SK-N-SH treated with all-trans-retinoic acid at 6 μM for 48 hours (cell line): ENCODE data around the gene ADIPOR2.

Experiments used
- ATAC-seq: fragments of 200-7000 bp; cut with Tn5 transposase; 3 replicates; pipeline ENCODE4 v1.9.1; 2020; ENCODE audit warnings: mild to moderate bottlenecking, moderate library complexity
- ARNTL ChIP-seq: fragments of 450-650 bp; formaldehyde crosslinking; IDR thresholded peaks from 2 replicates; pipeline ENCODE4 v1.5.0; 2020; ENCODE audit warnings: low read depth, mild to moderate bottlenecking, moderate library complexity, borderline replicate concordance
- BACH2 ChIP-seq: fragments of 250-450 bp; sonication (Bioruptor Pico); IDR thresholded peaks from 2 replicates; pipeline ENCODE4 v1.9.0; 2021; ENCODE audit warnings: mild to moderate bottlenecking, borderline replicate concordance
- ESRRG ChIP-seq: fragments of 250-450 bp; sonication (Bioruptor Pico); IDR thresholded peaks from 2 replicates; pipeline ENCODE4 v1.6.1; 2021; ENCODE audit warnings: mild to moderate bottlenecking
- GLIS3 ChIP-seq: fragments of 250-450 bp; sonication (Bioruptor Pico); IDR thresholded peaks from 2 replicates; pipeline ENCODE4 v1.5.0; 2020; ENCODE audit warnings: mild to moderate bottlenecking, moderate library complexity
- ISL1 ChIP-seq: fragments of 250-450 bp; sonication (Bioruptor Pico); IDR thresholded peaks from 2 replicates; pipeline ENCODE4 v2.1.2; 2022; ENCODE audit warnings: mild to moderate bottlenecking, moderate library complexity
- OSR1 ChIP-seq: fragments of 250-450 bp; sonication (Bioruptor Pico); IDR thresholded peaks from 2 replicates; pipeline ENCODE4 v1.8.0; 2022; ENCODE audit warnings: moderate library complexity, mild to moderate bottlenecking, inconsistent platforms
- RARB ChIP-seq: fragments of 250-450 bp; sonication (Bioruptor Pico); IDR thresholded peaks from 2 replicates; pipeline ENCODE4 v1.8.0; 2021; ENCODE audit warnings: mild to moderate bottlenecking, moderate library complexity
- SNAI2 ChIP-seq: fragments of 250-450 bp; sonication (Bioruptor Pico); IDR thresholded peaks from 2 replicates; pipeline ENCODE4 v1.5.0; 2020; ENCODE audit warnings: mild to moderate bottlenecking, moderate library complexity
- TCF4 ChIP-seq: fragments of 250-450 bp; sonication (Bioruptor Pico); IDR thresholded peaks from 2 replicates; pipeline ENCODE4 v1.8.0; 2021; ENCODE audit warnings: mild to moderate bottlenecking, moderate library complexity, borderline replicate concordance
- TOX ChIP-seq: fragments of 250-450 bp; sonication (Bioruptor Pico); IDR thresholded peaks from 2 replicates; pipeline ENCODE4 v1.8.0; 2021; ENCODE audit warnings: mild to moderate bottlenecking, moderate library complexity, borderline replicate concordance
- ZC3H10 ChIP-seq: fragments of 250-450 bp; sonication (Bioruptor Pico); IDR thresholded peaks from 2 replicates; pipeline ENCODE4 v1.5.1; 2021; ENCODE audit warnings: mild to moderate bottlenecking, moderate library complexity
- ZFP3 ChIP-seq: fragments of 250-450 bp; sonication (Bioruptor Pico); IDR thresholded peaks from 2 replicates; pipeline ENCODE4 v1.5.0; 2020; ENCODE audit warnings: mild to moderate bottlenecking, moderate library complexity
- ZFP30 ChIP-seq: fragments of 450-650 bp; formaldehyde crosslinking; IDR thresholded peaks from 2 replicates; pipeline ENCODE4 v1.5.0; 2022; ENCODE audit warnings: mild to moderate bottlenecking, moderate library complexity
- ZNF565 ChIP-seq: fragments of 450-650 bp; formaldehyde crosslinking; conservative IDR thresholded peaks from 2 replicates; pipeline ENCODE4 v1.5.0; 2020; ENCODE audit warnings: low read depth, mild to moderate bottlenecking, moderate library complexity
- ZNF70 ChIP-seq: fragments of 450-650 bp; formaldehyde crosslinking; IDR thresholded peaks from 2 replicates; pipeline ENCODE4 v1.5.0; 2020; ENCODE audit warnings: mild to moderate bottlenecking, moderate library complexity
- TF ChIP-seq, protein P1 (sequence below): fragments of 250-450 bp; sonication (Bioruptor Pico); IDR thresholded peaks from 2 replicates; pipeline ENCODE4 v1.8.0; 2021; ENCODE audit warnings: low read depth, mild to moderate bottlenecking, moderate library complexity, borderline replicate concordance
- TF ChIP-seq, protein P2 (sequence below): fragments of 250-450 bp; sonication (Bioruptor Pico); IDR thresholded peaks from 2 replicates; pipeline ENCODE4 v1.5.1; 2021; ENCODE audit warnings: mild to moderate bottlenecking, moderate library complexity
- TF ChIP-seq, protein P3 (sequence below): fragments of 250-450 bp; sonication (Bioruptor Pico); IDR thresholded peaks from 2 replicates; pipeline ENCODE4 v1.5.1; 2020; ENCODE audit warnings: low read depth, mild to moderate bottlenecking, moderate library complexity
- TF ChIP-seq, protein P4 (sequence below): fragments of 250-450 bp; sonication (Bioruptor Pico); IDR thresholded peaks from 2 replicates; pipeline ENCODE4 v1.8.0; 2020; ENCODE audit warnings: mild to moderate bottlenecking, moderate library complexity, borderline replicate concordance
- TF ChIP-seq, protein P5 (sequence below): fragments of 250-450 bp; sonication (Bioruptor Pico); IDR thresholded peaks from 2 replicates; pipeline ENCODE4 v1.5.0; 2020; ENCODE audit warnings: mild to moderate bottlenecking, moderate library complexity

ADIPOR2 gene

DNA sequence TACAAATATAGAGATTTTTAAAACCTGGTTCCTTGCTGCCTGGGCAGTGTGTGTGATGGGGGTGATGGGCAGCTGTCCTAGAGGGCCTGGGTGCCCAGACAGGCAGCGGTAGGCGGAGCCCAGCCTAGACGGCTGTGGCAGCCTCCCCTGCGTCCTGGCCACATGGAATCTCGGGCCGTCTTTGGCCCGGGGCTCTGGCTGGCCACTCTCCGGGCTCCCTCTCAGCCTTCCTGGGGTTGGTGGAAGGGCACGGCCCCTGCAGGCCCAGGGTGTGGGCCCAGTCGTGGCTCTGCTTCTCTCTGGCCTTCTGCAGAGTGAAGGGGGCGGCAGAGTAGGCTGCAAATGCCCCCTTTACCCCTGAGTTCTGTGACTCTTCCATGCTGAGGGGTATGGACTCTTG, 131.8 kb downstream of the ADIPOR2 start:
- TF ChIP-seq TOX (CRISPR knock-in tag) = no peak
- no peak for TF ChIP-seq ZFP3 (CRISPR knock-in tag)
- TF ChIP-seq OSR1 = no peak
- ATAC-seq = no peak

DNA sequence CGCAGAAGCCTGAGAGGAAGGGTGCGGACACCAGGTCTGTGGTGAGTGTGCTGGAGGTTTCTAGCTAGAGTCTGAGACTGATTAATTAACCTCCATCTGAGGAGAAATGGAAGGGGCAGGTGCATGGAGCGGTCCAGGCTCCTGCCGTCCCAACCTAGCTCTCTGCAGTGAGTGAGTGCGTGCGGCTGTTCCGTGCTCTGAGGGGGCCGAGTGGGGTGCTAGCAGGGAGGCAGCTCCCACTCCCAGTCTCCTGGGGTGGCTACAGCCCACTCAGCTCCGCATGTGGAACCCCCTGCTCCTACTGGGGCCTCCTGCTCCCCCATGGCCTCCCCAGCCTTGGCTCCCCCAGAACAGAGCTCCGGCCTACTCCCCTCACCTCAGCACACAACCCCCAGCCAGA, 132.4 kb downstream of the ADIPOR2 start:
- TF ChIP-seq, protein P1, sequence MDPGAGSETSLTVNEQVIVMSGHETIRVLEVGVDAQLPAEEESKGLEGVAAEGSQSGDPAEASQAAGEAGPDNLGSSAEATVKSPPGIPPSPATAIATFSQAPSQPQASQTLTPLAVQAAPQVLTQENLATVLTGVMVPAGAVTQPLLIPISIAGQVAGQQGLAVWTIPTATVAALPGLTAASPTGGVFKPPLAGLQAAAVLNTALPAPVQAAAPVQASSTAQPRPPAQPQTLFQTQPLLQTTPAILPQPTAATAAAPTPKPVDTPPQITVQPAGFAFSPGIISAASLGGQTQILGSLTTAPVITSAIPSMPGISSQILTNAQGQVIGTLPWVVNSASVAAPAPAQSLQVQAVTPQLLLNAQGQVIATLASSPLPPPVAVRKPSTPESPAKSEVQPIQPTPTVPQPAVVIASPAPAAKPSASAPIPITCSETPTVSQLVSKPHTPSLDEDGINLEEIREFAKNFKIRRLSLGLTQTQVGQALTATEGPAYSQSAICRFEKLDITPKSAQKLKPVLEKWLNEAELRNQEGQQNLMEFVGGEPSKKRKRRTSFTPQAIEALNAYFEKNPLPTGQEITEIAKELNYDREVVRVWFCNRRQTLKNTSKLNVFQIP (CRISPR knock-in tag) = no peak
- TF ChIP-seq RARB (CRISPR knock-in tag) = no peak
- TF ChIP-seq, protein P2, sequence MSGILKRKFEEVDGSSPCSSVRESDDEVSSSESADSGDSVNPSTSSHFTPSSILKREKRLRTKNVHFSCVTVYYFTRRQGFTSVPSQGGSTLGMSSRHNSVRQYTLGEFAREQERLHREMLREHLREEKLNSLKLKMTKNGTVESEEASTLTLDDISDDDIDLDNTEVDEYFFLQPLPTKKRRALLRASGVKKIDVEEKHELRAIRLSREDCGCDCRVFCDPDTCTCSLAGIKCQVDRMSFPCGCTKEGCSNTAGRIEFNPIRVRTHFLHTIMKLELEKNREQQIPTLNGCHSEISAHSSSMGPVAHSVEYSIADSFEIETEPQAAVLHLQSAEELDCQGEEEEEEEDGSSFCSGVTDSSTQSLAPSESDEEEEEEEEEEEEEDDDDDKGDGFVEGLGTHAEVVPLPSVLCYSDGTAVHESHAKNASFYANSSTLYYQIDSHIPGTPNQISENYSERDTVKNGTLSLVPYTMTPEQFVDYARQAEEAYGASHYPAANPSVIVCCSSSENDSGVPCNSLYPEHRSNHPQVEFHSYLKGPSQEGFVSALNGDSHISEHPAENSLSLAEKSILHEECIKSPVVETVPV (CRISPR knock-in tag) = no peak
- no peak for TF ChIP-seq ARNTL (CRISPR knock-in tag)
- no peak for TF ChIP-seq ZFP3 (CRISPR knock-in tag)
- TF ChIP-seq TOX (CRISPR knock-in tag) = no peak
- no peak for TF ChIP-seq ISL1 (CRISPR knock-in tag)
- TF ChIP-seq, protein P3, sequence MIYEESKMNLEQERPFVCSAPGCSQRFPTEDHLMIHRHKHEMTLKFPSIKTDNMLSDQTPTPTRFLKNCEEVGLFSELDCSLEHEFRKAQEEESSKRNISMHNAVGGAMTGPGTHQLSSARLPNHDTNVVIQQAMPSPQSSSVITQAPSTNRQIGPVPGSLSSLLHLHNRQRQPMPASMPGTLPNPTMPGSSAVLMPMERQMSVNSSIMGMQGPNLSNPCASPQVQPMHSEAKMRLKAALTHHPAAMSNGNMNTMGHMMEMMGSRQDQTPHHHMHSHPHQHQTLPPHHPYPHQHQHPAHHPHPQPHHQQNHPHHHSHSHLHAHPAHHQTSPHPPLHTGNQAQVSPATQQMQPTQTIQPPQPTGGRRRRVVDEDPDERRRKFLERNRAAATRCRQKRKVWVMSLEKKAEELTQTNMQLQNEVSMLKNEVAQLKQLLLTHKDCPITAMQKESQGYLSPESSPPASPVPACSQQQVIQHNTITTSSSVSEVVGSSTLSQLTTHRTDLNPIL (CRISPR knock-in tag) = no peak
- no peak for TF ChIP-seq SNAI2 (CRISPR knock-in tag)
- TF ChIP-seq GLIS3 (CRISPR knock-in tag) = no peak
- TF ChIP-seq, protein P4, sequence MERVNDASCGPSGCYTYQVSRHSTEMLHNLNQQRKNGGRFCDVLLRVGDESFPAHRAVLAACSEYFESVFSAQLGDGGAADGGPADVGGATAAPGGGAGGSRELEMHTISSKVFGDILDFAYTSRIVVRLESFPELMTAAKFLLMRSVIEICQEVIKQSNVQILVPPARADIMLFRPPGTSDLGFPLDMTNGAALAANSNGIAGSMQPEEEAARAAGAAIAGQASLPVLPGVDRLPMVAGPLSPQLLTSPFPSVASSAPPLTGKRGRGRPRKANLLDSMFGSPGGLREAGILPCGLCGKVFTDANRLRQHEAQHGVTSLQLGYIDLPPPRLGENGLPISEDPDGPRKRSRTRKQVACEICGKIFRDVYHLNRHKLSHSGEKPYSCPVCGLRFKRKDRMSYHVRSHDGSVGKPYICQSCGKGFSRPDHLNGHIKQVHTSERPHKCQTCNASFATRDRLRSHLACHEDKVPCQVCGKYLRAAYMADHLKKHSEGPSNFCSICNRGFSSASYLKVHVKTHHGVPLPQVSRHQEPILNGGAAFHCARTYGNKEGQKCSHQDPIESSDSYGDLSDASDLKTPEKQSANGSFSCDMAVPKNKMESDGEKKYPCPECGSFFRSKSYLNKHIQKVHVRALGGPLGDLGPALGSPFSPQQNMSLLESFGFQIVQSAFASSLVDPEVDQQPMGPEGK (CRISPR knock-in tag) = no peak
- TF ChIP-seq TCF4 (CRISPR knock-in tag) = no peak
- TF ChIP-seq ZNF70 (CRISPR knock-in tag) = no peak
- TF ChIP-seq ESRRG (CRISPR knock-in tag) = no peak
- TF ChIP-seq, protein P5, sequence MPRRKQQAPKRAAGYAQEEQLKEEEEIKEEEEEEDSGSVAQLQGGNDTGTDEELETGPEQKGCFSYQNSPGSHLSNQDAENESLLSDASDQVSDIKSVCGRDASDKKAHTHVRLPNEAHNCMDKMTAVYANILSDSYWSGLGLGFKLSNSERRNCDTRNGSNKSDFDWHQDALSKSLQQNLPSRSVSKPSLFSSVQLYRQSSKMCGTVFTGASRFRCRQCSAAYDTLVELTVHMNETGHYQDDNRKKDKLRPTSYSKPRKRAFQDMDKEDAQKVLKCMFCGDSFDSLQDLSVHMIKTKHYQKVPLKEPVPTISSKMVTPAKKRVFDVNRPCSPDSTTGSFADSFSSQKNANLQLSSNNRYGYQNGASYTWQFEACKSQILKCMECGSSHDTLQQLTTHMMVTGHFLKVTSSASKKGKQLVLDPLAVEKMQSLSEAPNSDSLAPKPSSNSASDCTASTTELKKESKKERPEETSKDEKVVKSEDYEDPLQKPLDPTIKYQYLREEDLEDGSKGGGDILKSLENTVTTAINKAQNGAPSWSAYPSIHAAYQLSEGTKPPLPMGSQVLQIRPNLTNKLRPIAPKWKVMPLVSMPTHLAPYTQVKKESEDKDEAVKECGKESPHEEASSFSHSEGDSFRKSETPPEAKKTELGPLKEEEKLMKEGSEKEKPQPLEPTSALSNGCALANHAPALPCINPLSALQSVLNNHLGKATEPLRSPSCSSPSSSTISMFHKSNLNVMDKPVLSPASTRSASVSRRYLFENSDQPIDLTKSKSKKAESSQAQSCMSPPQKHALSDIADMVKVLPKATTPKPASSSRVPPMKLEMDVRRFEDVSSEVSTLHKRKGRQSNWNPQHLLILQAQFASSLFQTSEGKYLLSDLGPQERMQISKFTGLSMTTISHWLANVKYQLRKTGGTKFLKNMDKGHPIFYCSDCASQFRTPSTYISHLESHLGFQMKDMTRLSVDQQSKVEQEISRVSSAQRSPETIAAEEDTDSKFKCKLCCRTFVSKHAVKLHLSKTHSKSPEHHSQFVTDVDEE (CRISPR knock-in tag) = no peak
- no peak for TF ChIP-seq ZFP30 (CRISPR knock-in tag)
- no peak for TF ChIP-seq BACH2 (CRISPR knock-in tag)
- no peak for TF ChIP-seq ZNF565 (CRISPR knock-in tag)
- TF ChIP-seq ZC3H10 (CRISPR knock-in tag) = no peak
- TF ChIP-seq OSR1 = no peak
- TF ChIP-seq, all 23 proteins: peak for 0
- no peak for ATAC-seq

DNA sequence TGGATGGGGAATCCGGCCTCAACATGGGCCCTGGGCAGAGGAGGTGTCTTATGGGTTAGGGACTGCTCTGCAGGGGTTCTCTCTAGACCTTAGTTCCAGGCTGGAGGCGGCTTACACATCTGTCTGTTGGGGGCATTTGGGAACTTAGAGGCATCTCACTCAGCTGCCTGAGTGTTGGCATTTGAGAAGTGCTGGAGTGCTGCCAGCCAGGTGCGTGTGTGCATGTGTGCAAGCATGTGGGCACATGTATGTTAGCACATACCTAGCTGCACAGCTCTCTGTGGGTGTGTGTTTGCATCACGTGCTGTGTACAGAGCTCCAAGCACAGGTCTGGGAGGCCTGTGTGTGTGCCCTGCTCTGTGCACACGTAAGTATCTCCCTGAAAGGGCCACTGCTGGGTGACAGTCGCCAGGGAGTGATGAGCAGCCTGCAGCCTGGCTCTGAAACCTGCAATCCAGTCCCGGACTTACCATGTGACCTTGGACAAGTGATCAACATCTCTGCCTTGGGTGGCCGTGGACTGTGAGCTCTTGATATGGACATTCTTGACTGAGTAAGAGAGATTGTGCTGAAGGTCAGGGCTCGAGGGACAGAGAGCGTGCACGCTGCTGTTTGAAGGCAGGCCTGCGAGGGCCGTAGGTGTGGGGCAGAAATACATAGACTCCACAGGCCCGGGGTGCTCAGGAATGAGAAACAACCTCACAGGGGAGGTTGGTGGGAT, 134.7 kb downstream of the ADIPOR2 start:
- TF ChIP-seq, protein P1 (CRISPR knock-in tag) = no peak
- TF ChIP-seq, protein P3 (CRISPR knock-in tag) = no peak
- TF ChIP-seq RARB (CRISPR knock-in tag) = no peak
- no peak for TF ChIP-seq SNAI2 (CRISPR knock-in tag)
- TF ChIP-seq GLIS3 (CRISPR knock-in tag) = no peak
- TF ChIP-seq ISL1 (CRISPR knock-in tag) = no peak
- TF ChIP-seq ZFP3 (CRISPR knock-in tag) = no peak
- TF ChIP-seq, protein P5 (CRISPR knock-in tag) = no peak
- no peak for TF ChIP-seq ZNF70 (CRISPR knock-in tag)
- no peak for TF ChIP-seq ZFP30 (CRISPR knock-in tag)
- no peak for ATAC-seq
